ENCODE measurements around the gene CCDC7. TPM values are rescaled to one million over a fixed set of nuclear protein-coding genes. Genes with fewer than 3 reads are reported as not detected.

Gene CCDC7
- 0.44 and 2.9 TPM in 2 replicates for total RNA-seq

GRCh38 chr10:32445740-32446535 lies at the start of gene CCDC7:
TSS of gene CCDC7 (plus strand) at chr10:32446140. CDS start at chr10:32451643, 5,503 bp downstream.

Other genes starting within 250 kb of the CCDC7 start
- gene EPC1, start 99.0 kb upstream of the CCDC7 start, total RNA-seq = 12.1 and 17.0 TPM in 2 replicates